Transverse colon (tissue), 3 donors: ENCODE measurements around the gene LRCOL1.

Experiments used
- CTCF ChIP-seq, 5 experiments: fragments of 200-600 bp in 3 of 5; fragments of 450-650 bp in 2 of 5; sonication (generic) in 3 of 5; IDR thresholded peaks; 1 replicate in 2 of 5; 2 replicates in 3 of 5; pipeline ENCODE4 v1.5.1; 2016 to 2017; ENCODE audit warnings: antibody characterized with exemption in 5 of 5, inconsistent platforms in 3 of 5, mild to moderate bottlenecking in 2 of 5, moderate library complexity in 1 of 5
- POLR2A ChIP-seq: fragments of 450-650 bp; IDR thresholded peaks from one replicate; pipeline ENCODE4 v1.6.1; 2016; ENCODE audit warnings: antibody characterized with exemption, mild to moderate bottlenecking, moderate library complexity

- TF ChIP-seq CTCF (IDR thresholded peaks at IDR 0.05) (no peak), POLR2A (no peak)
Measured at GRCh38 chr12:132588821-132589669, 21.3 kb downstream of the LRCOL1 start.
